Nucleus accumbens (tissue), 56 donors: Measurements from ENCODE around the gene CDH13.

Experiments
- DNase-seq, 56 donors: peaks; one replicate each; lab custom pipeline; 2025; lab: John Stamatoyannopoulos, UW

Gene CDH13

GRCh38 chr16:83433201-83433600 lies 806.4 kb downstream of the CDH13 start:
- DNase-seq: no peak

- DNase-seq: no peak
Observed at GRCh38 chr16:83437036-83437435, 810.3 kb downstream of the CDH13 start.

DNA sequence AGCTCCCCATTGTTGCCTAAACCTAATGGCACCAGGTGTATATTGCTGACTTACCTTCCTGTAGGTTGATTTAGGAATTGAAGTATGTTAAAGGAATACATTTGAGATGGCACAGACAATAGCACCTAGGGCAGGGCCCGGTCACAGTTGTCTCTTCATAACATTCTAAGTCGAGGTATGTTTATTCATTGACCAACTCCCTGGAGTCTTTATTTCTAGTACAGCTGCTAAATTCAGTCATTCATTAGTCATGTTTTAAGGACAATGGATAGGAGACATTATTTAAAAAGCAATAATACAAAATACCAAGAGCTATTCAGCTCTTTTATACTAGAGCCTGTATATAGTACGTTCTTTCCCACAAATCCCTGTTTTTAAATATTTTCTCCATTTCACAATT lies 811.6 kb downstream of the CDH13 start:
- no peak for DNase-seq

GRCh38 chr16:83439412-83439811 lies 812.6 kb downstream of the CDH13 start:
- DNase-seq: no peak

GRCh38 chr16:83441517-83441916 lies 814.7 kb downstream of the CDH13 start:
- DNase-seq: peak in 2 of 56 donors; percentile 4

GRCh38 chr16:83443972-83444371 lies 817.2 kb downstream of the CDH13 start:
- no peak for DNase-seq

DNA sequence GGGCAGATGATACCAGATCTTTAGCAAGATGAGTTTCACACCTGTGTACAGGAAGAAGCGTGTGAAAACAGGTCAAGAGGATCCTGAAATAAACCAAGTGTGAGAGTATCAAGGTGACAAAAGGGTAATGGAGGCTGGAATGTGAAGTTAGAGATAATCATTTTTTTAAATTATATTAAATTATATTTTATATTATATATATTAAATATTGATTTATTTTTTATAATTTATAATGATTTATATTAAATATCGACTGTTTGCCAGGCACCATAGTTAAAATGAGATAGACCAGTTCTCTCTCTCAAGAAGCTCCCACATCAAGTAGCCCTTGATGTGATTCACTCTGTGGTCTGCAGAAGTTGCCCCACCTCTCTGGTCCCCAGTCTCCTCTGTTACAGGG lies 820.8 kb downstream of the CDH13 start:
- DNase-seq: no peak

- DNase-seq: no peak
Observed at GRCh38 chr16:83449861-83450260, 823.1 kb downstream of the CDH13 start.

- no peak for DNase-seq
Observed at GRCh38 chr16:83453977-83454376, 827.2 kb downstream of the CDH13 start.

DNA sequence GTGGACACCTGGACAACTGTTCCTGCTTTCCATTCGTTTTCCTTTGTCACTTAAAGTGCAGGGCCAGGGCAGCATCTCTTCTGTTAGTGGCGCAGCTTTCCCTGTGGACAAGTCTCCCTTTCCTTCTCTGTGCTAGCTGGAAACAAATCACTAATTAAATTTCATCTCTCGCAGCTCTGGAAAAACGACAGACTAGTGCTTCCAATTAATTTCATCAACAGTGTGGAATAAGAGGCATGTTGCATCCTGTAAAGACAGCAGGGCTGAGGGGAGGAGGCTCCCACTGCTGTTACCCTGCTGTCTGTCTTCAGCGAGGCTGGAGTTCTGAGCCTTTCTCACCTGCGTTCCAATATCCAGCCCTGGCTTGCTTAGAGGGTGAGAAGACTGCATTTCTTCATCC lies 828.9 kb downstream of the CDH13 start:
- DNase-seq: no peak

DNA sequence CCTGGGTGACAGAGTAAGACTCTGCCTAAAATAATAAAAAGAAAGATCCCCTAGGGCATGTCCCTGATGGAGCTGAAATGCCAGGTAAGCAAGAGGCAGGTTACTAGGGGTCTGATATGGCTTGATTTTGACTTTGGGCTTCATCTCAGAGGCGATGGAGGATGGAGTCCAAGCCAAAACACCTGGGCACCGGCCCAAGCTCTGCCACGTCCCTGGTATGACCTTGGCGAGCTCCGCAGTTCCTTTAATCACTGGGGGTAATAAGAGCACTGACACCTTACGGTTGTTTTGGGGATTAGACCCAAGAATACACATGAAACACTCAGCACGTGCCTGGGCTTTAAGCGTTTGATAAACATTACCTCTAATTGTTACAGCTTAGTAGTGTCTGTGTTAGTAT lies 830.2 kb downstream of the CDH13 start:
- DNase-seq: no peak

DNA sequence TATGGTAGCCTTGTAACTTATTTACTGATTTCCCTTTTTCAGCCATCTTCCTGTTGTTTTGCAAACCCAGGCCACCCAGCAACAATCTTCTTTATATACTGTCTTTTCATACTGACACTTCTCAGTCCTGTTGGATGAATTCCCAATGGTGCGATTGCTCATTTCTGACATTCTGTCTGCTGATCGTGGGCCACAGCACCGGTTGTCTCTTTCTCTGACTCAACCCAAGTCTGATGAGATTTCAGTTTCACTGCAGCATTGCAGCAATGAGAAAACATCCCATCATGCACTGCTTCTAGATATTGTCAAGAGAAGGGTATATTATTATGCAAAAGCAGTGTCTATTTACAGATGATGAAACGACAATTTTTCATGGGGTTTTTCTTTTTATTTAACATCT lies 831.8 kb downstream of the CDH13 start:
- DNase-seq: peak in 3 of 56 donors; percentile 0 to 18 (median 1)

GRCh38 chr16:83464991-83465390 lies 838.2 kb downstream of the CDH13 start:
- DNase-seq: no peak

DNA sequence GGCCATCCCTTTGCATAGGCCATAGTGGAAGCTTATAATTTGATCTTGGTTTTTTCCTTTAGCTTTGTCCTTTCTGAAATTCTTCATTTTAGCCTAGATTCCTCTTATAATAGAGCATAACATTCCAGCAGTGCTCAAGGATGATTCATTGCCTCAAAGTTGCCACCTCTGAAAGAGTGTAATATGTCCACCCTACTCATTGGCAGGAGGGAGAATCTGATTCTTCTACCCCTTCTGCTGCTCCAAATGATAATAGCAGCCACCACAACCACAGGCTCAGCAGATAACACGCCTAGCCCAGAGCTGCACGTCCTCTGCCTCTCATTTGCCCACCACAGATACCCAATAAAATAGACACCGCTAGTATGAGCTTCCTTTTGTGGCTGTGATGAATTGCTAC lies 843.6 kb downstream of the CDH13 start:
- no peak for DNase-seq

DNA sequence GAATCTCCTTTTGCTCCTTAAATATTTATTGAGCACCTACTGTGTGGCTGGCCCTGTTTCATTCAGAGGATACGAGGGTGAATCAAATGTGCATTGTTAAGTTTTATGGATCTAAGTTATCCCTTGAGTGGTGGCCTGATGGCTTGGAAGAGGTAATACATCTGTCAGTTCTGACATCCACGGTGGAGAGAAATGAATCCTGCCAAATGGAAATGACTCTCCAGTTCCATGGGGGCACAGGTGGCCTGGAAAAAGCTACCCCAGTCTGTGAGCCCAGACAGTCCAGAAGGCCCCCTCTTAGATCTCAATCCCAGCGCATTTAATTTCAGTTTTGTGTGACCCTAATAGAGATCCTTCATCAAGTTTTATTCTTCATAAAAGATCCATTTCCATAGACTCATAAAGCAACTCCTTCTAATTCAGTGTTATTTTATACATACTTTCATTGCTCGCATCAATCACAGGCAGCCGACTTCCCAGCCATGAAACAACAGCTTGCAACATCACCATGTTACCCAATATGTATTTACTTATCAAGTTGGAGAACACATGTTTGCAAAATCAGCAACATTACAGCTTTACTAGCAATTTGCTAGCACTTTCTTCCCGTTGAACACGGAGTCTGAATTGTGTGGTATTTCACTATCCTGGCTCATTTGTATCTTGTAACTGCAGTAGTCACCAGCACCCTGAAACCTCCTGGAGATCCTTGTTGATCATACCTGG lies 846.2 kb downstream of the CDH13 start:
- DNase-seq: no peak

DNA sequence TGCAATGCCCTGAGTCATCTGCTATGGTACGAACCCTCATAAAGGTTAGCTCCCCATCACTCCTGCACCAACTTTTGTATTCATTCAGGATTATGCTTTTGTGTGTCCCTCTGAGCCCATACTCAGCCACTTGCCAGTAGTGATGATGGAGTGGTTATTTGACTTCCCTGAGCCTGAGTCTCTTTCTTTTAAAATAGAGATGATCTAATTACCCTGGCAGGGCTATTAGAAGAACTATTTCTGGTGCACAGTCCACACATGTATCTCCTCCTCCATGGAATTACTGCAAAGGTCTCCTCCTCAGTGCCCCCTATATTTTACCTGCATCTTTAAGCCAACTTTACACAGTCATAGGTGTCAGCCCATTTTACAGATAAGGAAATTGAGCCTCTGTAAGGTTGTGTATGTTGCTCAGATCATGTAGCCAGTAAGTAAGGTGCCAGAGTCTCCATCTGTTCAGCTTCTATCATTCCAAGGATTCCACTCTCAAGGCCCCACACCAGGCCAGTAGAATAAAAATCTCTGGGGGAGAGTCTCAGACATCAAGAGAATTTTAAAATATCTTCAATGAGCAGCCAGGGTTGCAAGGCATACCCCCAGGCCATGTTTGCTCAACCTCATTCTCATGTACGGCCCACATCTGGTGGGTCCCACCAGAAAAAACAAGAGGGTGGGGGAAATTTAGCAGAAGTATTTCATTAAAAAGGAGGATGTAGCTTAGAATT lies 847.3 kb downstream of the CDH13 start:
- no peak for DNase-seq

DNA sequence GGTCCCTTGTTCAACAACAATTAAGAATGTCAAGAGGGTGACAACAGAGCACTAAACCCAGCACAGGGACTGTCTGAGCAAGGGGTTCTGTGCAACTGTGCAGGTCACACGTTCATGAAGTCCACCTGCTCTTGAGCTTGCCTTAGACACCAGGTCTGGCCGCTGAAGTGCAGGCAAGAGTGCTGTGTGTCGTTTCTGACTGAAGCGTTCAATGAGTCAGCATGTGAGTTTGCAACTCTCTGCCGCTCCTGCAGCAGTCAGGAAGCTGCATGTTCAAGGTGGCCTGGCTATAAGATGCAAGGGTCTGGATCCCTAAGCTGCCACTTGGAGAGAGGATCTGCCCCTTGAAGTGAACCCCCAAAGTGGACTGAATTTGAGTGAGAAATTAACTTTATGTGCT lies 848.3 kb downstream of the CDH13 start:
- DNase-seq: no peak

DNA sequence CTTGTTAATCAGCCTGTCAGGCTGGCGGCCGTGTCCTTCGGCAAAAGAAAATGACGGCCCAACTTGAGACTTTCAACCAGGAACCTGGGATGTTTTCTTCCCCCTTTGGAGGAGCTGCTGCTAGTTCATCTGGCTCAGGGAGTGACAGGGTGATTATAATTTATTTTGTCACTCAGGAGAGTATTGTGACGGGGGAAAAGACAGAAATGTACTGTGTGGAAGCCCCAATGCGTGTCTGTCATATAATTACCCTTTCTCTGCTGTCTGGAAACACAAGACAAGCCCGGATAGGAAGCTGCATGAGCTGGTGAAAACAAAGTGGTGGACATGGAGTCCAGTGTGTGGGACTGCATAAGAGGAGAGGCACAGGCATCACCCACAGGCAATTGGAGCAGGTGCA lies 854.8 kb downstream of the CDH13 start:
- no peak for DNase-seq

DNA sequence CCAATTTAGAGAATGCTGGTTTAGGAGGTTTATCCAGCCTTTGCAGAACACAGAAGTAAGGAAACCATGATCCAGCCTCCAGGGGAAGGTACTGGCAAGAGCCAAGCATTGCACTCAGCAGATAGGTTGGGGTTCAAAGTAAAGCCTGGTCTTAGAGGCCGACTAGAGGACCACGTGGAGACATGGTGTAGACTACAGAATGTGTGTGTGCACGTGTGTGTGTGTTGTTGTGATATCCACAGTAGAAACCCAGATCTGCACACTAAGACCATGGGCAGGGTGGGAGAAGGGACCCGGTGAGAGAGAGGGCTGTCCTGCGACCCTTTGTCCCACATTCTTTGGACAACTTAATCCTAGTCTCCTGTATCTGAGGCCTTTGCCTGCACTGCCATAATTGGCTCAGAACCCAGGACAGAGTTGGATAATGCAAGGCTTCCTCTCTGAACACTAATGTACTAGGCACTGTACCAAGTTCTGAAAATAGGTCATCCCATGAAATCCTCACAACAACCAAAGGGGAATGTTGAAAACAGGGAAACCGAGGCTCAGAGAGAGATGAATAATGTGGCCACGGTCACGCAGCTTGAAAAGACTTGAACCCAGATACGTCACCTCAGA lies 855.9 kb downstream of the CDH13 start:
- DNase-seq: no peak

DNA sequence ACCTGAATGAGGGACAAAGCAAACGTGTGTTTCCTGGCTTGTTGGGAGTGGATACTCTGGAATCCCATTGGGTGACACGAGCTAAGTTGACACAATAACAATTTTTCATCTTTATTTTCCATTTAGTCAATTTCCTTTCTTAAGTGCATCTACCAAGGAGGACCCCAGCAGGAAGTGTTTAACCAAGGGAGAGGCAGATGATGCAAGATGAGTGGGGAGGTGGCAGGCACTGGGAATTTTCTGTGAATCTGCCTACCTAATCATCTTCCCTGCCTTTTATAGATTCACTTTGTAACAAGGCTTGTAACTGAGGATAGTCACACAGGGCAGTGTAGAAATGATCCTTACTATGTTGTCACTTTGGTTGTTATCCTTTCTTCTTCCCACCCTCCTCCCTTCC lies 863.3 kb downstream of the CDH13 start:
- DNase-seq: no peak

DNA sequence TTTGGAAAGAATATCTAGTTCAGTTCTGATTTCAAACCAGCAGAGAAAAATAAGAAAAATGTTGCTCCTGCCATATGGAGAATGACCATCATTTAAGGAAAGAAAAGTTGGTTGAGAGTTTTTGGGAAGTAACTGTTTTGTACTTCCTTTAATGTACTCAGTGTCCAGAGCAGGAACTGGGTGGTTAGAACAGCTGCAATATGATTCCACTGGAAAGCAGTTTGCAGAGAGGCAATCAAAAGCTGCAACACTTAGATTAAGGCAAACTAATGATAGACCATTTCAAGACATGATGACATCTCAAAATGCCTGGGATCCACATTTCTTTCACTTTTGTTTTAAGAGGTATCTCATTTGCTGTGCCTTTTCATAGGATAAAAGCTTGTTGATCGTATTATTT lies 867.7 kb downstream of the CDH13 start:
- DNase-seq: no peak

DNA sequence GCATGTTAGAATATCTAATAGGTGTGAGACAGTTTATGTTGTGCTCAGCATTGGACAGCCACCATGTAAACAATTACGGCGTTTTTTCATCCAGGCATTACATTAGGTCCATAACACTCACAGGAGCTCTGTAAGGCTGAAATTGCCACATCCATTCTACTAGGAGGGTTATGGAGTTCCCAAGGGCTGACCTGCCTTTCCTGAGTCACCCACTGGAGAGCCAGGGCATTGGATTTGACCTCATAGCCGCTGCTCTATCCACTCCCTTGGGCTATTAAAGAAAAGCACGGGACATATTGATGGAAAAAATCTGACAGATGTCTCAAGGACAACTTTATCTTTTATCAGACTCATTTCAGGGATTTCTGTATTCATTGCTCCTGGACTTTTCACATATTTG lies 874.7 kb downstream of the CDH13 start:
- DNase-seq: no peak
